ENCODE results near the gene PTPRH.
"Not testable (repeated sequence)": the region's sequence is repeated elsewhere in the genome, so short reads cannot be mapped to it uniquely, and the experiment has no call there.

The PTPRH gene

GRCh38 chr19:55179606-55180484 is 29.5 kb downstream of the PTPRH start, which contains the start of gene SYT5:
Gene SYT5 (minus strand): TSS chr19:55180289. CDS start chr19:55179041, 1,248 bp downstream.
- no peak for FAIRE-seq

- FAIRE-seq = no peak
Observed at GRCh38 chr19:55178781-55179599, 30.3 kb downstream of the PTPRH start.

GRCh38 chr19:55176076-55176475 is 33.2 kb downstream of the PTPRH start:
- no peak for FAIRE-seq

GRCh38 chr19:55175117-55175867 is 34.0 kb downstream of the PTPRH start:
- no peak for FAIRE-seq

GRCh38 chr19:55174425-55175116 is 34.7 kb downstream of the PTPRH start:
- FAIRE-seq = no peak

GRCh38 chr19:55173714-55174409 is 35.4 kb downstream of the PTPRH start:
- peak; percentile 56 for FAIRE-seq

DNA sequence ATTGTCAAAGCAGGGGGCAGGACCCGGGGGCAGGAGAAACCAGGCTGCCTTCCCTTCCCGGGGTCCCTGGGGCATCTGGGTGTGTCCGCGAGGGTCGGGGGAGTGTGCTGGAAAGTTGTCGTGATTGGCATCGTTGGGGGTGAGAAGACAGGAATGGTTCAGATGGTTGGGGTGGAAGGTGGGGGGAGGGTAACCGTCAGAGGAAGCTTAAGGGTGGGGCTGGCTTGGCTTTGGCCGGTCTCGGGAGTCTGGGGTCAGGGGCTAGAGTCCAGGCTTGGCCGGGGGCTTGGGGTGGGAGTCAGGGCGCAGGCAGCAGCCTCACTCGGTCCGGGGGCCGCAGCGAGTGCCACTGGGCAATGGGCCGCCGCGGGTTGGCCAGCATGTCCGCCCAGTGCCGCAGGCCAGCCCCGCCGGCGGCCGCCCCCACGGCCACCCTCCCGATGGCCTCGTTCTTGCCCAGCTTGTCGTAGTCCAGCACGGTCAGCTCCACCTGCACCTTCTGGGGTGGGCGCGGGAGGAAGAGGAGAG is 36.1 kb downstream of the PTPRH start:
- no peak for FAIRE-seq

DNA sequence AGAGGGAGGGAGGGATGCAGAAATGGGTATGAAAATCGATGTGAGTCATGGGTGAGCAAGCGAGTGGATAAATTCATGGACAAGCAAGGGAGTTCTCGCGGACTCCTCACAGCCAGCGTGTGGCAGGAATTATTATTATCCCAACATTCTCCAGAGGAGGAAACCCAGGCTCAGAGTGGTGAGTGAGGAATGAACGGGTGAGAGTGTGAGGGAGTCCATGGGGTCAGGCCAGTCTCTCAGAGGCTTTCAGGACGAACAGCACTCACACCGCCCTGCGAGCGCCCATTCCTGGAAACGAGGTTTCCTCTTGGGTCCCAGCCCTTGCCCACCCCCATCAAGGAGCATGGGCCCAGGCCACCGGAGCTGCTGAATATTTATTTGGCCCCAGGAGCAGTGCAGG is 36.6 kb downstream of the PTPRH start:
- no peak for FAIRE-seq

GRCh38 chr19:55172318-55172717 is 37.0 kb downstream of the PTPRH start:
- not testable (repeated sequence) for FAIRE-seq

DNA sequence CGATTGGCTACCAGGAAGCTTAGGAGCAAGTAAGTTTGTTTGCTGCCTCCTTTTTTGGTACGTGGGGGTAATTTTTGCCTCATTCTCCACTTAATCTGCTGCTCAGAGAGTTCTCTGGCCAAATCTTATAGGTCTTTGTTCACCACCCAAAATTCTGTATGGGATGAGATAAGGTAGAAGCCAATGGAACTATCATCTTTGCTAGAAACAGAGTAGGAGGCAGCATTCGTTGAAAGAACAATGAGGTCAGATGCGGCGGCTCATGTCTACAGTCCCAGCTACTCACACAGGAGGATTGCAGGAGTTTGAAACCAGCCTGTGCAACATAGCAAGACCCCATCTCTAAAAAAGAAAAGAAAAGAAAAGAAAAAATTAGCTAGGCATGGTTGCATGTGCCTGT is 37.9 kb downstream of the PTPRH start:
- FAIRE-seq = no peak

GRCh38 chr19:55169136-55169535 is 40.2 kb downstream of the PTPRH start:
- no peak for FAIRE-seq

DNA sequence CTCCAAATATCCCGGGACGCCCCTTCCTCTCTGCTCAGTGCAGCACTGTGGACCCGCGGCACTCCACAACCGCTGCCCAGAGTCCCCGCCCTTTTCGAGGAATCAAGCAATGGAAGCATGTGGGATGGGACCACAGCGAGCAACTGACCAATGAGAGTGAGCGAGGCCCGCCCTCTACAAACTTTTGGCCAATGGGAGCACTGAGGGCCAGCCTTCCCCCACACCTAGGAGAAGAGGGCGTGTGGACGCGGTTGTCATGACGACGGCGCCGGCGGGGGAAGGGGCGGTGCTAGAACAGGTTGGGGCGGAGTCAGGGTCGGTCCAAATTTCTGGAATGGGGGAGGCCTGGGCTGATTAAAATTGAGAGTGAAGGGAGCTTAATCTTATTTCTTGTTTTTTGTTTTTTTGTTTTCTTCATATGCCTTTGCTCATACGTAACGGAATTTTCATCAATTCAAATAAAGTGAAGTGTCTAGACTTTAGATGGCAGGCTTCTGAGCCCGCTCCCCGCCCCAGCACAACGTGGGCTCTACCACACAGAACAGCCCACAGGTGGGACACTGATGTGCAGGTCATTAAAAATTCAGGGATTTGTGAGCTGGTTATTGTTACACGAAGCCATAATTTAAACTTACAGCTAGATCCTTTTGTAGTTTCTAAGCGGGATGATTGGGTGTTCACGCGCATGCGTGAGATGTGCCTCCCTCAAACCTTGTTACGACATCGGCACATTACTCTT is 42.6 kb downstream of the PTPRH start, which contains the start of gene DNAAF3:
TSS of gene DNAAF3 (minus strand) at position 84 of the 739 bp plus-strand sequence. CDS start 200 bp downstream, outside the sequence.
- peak; percentile 96 for FAIRE-seq

DNA sequence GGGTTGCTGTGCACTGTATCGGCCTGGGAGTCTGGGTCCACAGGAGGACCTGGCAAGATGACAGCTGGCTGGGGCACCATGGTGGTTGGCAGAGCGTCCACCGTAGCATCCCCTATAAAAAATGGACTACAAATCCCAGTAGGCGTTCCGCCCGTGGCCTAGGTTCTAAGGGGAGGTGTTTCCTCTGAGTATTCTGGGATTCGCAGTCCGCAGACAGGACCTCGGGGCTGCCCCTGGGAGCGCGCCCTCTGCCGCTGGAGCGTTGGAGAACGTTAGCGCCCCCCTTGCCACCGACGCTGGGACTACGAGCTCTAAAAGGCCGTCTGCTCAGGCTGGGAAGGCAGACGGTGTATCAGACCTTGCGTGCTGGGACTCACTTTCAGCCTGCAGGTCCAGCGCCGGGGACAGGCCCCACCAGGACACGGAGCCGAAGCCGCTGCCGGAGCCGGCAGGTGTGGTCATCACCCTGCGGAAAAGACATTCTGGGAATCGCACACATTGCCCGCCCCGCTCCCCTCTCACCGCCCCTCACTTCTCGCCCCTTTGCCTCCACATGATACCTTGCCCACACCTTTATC is 43.3 kb downstream of the PTPRH start:
- peak; percentile 56 for FAIRE-seq

DNA sequence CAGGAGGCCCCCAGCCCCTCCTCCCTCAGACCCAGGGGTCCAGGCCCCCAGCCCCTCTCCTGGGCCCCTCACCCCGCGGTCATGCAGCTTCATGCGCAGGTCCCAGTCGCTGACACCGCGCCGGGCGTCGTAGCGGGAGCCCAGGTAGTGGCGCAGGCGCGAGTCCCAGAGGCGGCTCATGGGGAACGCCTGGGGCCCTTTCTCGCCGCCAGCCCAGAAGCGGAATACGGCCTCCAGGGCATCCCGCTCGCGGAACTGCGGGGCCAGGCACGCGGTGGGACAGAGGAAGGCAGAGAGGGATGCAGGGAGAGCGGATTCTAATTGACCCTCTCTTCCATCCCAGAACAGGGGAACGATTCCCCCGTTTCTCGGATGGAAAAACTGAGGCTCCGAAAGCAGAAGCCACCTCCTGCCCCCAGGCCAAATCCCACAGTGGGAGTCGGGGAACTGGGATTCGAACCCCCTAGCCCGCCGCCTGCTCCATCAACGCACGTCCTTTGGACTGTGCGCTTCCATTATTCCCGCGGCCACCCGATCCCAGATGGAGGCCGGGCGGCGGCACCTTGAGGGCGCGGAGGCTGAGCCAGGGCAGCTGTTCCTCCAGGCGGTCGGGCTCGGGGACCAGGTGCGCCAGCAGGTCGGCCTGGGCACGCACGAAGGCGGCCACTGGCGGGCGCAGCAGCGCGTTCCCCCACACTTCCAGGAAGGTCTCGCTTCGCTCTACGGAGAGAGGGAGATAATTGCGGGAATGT is 47.6 kb downstream of the PTPRH start:
- no peak for FAIRE-seq

DNA sequence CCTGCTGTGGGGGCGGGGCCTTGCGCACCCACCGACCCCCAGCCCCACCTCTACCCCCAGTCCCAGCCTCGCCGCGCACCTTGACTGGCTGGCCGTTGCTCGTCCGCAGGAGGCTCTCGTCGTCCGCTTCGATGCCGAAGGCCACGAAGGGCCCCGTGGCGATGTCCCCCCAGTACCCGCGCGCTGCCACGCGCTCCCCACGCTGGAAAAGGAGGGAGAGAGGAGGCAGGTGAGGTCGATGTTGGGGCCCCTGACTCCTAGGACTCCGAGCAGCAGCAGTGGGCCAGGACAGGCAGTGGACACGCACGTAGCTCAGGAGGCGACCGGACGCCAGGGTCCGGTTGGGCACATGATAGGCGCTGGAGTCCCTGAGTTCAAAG is 48.3 kb downstream of the PTPRH start:
- FAIRE-seq = no peak

GRCh38 chr19:55160128-55160985 is 48.9 kb downstream of the PTPRH start:
- peak; percentile 50 for FAIRE-seq

DNA sequence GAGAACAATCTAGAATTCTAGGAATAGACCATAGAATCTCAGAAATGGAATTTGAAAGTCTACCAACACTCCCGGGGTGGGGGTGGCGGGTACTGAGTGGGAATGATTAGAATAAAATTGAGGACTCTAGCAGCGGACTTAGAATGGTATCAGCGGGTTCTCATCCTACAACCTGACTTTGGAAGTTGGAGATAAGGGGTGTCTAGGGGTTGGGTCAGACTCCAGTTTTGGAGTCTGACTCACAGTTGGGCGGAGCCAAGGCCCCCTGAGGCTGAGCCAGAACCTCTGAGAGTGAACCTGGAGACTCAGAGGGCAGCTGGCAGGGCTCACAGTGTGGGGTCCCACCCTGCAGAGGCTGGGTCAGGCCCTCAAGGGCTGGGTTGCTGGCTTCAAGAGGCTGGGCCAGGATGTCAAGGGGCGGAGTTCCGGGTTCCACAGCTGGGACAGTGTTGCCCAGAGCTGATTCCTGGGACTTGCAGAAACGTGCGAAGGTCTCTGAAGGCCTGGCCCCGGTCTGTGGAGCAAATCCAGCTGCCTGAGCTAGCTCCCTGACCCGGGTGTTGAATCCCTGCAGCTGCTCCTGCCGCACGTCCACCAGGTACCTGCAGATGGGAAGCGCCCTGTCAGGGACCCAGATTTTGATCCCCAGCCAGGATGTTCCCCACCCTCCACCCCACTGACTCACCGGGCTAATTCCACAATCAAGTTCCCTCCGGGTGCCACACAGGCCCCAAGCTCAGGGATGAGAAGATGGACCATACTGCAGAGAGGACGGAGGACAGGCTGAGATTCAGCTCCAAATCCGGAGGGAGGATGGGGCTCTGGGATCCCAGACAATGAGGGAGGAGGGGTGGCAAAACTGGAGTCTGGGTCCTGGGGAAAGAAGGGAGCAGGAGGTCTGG is 50.2 kb downstream of the PTPRH start:
- FAIRE-seq = no peak

All from TTC549 (cell line).